ENCODE results near the gene NCAPH2. TPM values are rescaled to one million over a fixed set of nuclear protein-coding genes. Genes with fewer than 3 reads are reported as not detected.

The NCAPH2 gene
- total RNA-seq, 6 donors from 2014 or later, result 55.4 to 104 (median 62.2) TPM

GRCh38 chr22:50461536-50461935, 46.5 kb upstream of the NCAPH2 start:
- Histone ChIP-seq H3K27ac (peak overlapping the region in 1 of 4 donors; percentile 10), H3K9me3 (no peaks in the 10 kb centered on the region), H3K4me3 (no peak overlapping the region), H3K36me3 (peaks cover 57 to 100% (median 99%) of the 10 kb centered on the region in 4 donors), H3K27me3 (no peaks in the 10 kb centered on the region), H3K4me1 (no peaks in the 10 kb centered on the region)
- TF ChIP-seq CTCF (IDR thresholded peaks at IDR 0.05), result no peak
- no peak for TF ChIP-seq POLR2AphosphoS5 (IDR thresholded peaks at IDR 0.05)
- TF ChIP-seq EP300 (IDR thresholded peaks at IDR 0.05), result no peak
- no peak for TF ChIP-seq POLR2A (IDR thresholded peaks at IDR 0.05)
- 95% methylated on average over 22 of the region's 26 CpGs; no CpG with 5 or more reads in 1 of the 2 donors for WGBS, 2 donors
- ATAC-seq (ENCODE audit: low FRiP score in 2 of 2), result no peak
- peak in 1 of 2 donors; percentile 83 for DNase-seq

GRCh38 chr22:50461979-50462540, 46.0 kb upstream of the NCAPH2 start:
- no peaks in the 10 kb centered on the region for H3K4me1 ChIP-seq
- DNase-seq (peak in 1 of 2 donors; percentile 77), ATAC-seq (ENCODE audit: low FRiP score in 2 of 2) (no peak)
- H3K9me3 ChIP-seq, result no peaks in the 10 kb centered on the region
- 94 to 97% methylated on average over 22 to 23 of the region's 30 CpGs for WGBS, 2 donors
- H3K27me3 ChIP-seq, result no peaks in the 10 kb centered on the region
- peaks cover 62 to 100% (median 99%) of the 10 kb centered on the region in 4 donors for H3K36me3 ChIP-seq
- H3K4me3 ChIP-seq, result no peak overlapping the region
- TF ChIP-seq EP300 (IDR thresholded peaks at IDR 0.05), result no peak
- no peak overlapping the region for H3K27ac ChIP-seq

- Histone ChIP-seq H3K4me1 (no peaks in the 10 kb centered on the region), H3K27me3 (no peaks in the 10 kb centered on the region), H3K4me3 (no peak overlapping the region), H3K27ac (no peak overlapping the region), H3K36me3 (peaks cover 65 to 99% (median 99%) of the 10 kb centered on the region in 4 donors), H3K9me3 (no peaks in the 10 kb centered on the region)
- no peak for ATAC-seq (ENCODE audit: low FRiP score in 2 of 2)
- peak in 1 of 2 donors; percentile 73 for DNase-seq
- TF ChIP-seq EP300 (IDR thresholded peaks at IDR 0.05), result no peak
- no peak for TF ChIP-seq POLR2AphosphoS5 (IDR thresholded peaks at IDR 0.05)
- no peak for TF ChIP-seq CTCF (IDR thresholded peaks at IDR 0.05)
- no peak for TF ChIP-seq POLR2A (IDR thresholded peaks at IDR 0.05)
- 95 to 96% methylated on average over 19 to 28 of the region's 28 CpGs for WGBS, 2 donors
Measured at GRCh38 chr22:50463188-50463900, 44.7 kb upstream of the NCAPH2 start.

GRCh38 chr22:50464451-50464850, 43.6 kb upstream of the NCAPH2 start:
- WGBS, 2 donors, result 91 to 95% methylated on average over 23 to 24 of the region's 24 CpGs
- no peak overlapping the region for H3K27ac ChIP-seq
- ATAC-seq (ENCODE audit: low FRiP score in 2 of 2), result no peak
- H3K36me3 ChIP-seq, result peaks cover 64 to 88% (median 88%) of the 10 kb centered on the region in 4 donors
- no peak overlapping the region for H3K4me3 ChIP-seq
- peaks cover under 1 to 10% (median 5%) of the 10 kb centered on the region in 4 donors for H3K4me1 ChIP-seq
- no peaks in the 10 kb centered on the region for H3K9me3 ChIP-seq
- H3K27me3 ChIP-seq, result no peaks in the 10 kb centered on the region
- TF ChIP-seq EP300 (IDR thresholded peaks at IDR 0.05) (no peak), CTCF (IDR thresholded peaks at IDR 0.05) (no peak)
- peak in 1 of 2 donors; percentile 83 for DNase-seq

GRCh38 chr22:50465066-50465930, 42.7 kb upstream of the NCAPH2 start:
- Histone ChIP-seq H3K27ac (no peak overlapping the region), H3K27me3 (no peaks in the 10 kb centered on the region), H3K4me1 (peaks cover 9 to 18% (median 14%) of the 10 kb centered on the region in 4 donors), H3K36me3 (peaks cover 55 to 80% (median 80%) of the 10 kb centered on the region in 4 donors), H3K9me3 (no peaks in the 10 kb centered on the region), H3K4me3 (no peak overlapping the region)
- WGBS, 2 donors, result 78 to 92% methylated on average over 5 to 28 of the region's 30 CpGs
- DNase-seq (peak in 1 of 2 donors; percentile 66), ATAC-seq (ENCODE audit: low FRiP score in 2 of 2) (no peak)
- TF ChIP-seq CTCF (IDR thresholded peaks at IDR 0.05) (no peak), POLR2A (IDR thresholded peaks at IDR 0.05) (no peak), POLR2AphosphoS5 (IDR thresholded peaks at IDR 0.05) (no peak)
